GM21367 (cell line): Measurements from ENCODE around the gene ZNF385B.

Source experiments
- ATAC-seq: cut with Tn5 transposase; IDR thresholded peaks from one replicate; pipeline ENCODE4 v1.9.1; 2021; ENCODE audit not compliant: unreplicated experiment

The ZNF385B gene

DNA sequence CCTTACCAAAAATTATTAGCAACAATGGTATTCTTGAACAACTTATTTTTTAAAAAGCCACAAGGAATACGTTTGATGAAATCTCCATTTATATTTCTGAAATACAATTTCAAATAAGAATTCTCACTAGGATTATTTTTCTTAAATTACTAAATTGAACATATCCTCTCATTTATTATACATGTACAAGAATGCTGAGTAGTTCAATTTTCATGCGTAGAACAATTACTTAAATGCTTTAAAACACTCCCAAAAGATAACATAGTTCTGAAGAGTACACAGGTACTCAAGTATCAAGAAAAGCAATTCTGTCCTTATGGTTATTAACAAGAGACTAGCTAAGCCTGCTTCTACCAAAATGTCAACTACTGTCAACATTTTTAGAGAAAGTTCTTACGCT is 268.1 kb downstream of the ZNF385B start:
- ATAC-seq: no peak

DNA sequence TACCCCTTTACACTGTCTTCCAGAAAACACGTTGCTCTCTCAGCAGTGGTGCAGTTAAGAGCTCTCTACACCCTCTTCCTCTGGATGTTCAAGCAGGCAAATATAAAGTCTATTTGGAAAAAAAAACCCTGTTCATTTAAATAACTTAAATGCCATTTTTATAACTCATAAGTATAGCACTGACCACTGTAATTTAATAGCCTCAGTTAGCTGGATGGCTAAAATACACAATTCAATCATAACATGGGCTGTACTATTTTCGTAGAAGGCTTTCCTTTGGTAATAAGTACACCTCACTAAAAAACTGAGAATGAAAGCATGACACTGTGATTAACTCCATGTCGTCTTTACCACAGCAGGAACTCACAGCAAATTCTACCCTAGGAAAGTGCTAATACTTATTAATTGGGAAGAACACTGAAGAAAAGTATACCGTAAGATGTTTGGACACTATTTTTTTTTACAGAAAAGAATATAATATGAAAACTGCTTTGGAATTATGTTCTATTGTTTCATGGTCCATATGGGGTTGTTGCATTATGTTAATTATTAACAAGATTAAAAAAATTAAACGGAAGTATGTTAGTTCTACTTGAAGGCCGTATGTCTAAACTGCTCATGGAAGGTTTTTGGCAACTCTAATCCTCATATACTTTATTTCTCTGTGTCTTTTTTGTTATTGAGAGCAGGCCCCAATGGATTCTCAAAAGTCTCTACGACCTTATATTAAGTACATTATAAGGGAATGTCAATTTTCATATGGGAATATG is 269.1 kb downstream of the ZNF385B start:
- ATAC-seq: no peak

DNA sequence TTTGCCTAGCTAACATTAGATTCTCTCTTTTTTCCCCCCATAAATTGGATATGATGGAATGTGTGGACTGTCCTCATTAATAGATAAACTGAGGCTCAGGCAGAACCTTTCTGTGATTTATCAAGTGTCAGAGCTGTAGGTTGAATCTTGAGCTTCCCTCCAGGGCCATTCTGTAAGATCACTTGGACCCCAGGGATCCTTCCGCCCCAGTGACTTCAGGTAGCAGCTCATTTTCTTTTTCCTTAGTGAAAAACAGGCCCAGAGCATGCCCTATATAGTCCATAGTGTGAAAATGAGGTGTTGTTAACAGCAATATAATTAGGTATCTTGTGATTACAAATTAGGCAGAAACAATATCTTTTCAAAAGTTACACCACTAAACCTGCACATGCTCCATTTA is 269.7 kb downstream of the ZNF385B start:
- no peak for ATAC-seq

DNA sequence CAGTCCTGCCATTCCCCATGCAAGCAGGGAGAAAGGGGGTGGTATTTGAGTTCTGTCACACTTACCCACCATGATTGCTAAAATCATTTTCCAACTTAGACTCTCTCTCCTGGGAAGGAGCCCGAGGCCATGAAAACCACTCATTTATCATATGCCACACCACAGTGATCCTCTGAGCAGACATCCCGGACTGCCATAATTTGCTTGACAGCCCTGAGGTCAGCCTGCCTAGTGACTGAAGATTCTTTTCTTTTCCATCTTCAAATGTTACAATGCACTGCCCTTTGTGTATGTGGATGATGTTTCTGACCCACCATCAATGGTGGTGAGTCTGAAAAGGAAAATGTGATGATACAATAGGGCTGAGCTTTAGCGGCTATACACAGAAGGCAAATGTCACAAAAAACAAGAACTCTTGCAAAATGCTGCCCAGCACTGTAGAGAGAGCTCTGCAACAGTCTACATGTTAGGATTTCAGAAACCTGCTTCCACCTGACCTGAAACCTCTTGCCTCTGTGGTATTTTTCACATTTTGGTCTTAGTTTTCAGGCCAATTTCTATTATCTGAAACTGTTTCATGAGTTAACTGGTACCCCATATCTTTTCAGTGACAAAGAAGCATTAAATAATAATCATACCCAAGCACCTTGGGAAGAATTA is 272.8 kb downstream of the ZNF385B start:
- ATAC-seq: no peak

DNA sequence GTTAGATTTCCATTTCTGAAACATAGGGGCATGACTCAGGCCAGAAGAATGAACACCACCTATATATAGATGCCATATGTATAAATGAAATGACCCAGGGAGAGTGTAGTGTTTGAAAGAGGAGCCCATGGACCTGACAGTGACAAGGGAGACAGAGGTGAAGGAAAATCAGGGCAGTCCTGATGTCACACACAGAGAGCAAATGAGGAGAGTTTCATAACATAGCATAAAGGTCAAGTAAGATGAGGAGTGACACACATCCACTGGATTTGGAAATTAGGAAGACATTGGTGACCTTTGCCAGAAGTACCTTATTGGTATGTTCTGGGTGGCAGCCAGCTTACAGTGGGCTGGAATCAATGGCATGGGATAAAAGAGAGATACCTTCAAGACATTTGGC is 276.7 kb downstream of the ZNF385B start:
- ATAC-seq: no peak

GRCh38 chr2:179581605-179582004 is 279.8 kb downstream of the ZNF385B start:
- no peak for ATAC-seq

DNA sequence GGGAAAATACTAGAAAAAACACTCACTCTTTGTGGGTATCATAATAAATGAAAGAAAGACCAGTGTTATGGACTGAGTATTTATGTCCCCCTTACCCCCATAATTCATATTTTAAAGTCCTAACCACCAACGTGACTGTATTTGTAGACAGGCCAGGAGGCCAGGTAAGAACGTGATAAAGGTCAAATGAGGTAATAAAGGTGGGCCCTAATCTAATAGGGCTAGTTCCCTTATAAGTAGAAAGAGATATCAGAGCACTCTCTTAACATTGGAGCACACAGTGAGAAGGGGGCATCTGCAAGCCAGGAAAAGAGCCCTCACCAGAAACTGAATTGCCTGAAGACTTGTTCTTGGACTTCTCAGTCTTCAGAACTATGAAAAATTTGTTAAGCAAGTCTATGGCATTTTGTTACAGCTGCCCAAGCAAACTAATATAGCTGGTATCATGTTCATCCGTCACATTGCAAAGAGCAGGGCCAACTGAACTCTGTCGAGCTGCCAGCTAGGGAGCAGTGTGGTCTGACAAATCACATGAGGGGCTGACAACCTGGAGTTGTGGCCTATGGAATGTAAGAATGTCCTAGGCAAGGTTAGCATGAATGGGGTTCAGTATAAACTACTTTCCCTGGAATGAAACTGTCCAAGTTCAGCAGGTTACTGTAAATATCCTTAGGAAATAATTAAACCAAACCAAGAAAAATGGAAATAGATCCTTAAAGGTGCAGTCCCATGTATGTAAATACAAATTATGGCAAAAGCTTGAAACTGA is 280.9 kb downstream of the ZNF385B start:
- ATAC-seq: no peak

- ATAC-seq: no peak
These were observed 281.6 kb downstream of the ZNF385B start for GRCh38 chr2:179579800-179580199.

DNA sequence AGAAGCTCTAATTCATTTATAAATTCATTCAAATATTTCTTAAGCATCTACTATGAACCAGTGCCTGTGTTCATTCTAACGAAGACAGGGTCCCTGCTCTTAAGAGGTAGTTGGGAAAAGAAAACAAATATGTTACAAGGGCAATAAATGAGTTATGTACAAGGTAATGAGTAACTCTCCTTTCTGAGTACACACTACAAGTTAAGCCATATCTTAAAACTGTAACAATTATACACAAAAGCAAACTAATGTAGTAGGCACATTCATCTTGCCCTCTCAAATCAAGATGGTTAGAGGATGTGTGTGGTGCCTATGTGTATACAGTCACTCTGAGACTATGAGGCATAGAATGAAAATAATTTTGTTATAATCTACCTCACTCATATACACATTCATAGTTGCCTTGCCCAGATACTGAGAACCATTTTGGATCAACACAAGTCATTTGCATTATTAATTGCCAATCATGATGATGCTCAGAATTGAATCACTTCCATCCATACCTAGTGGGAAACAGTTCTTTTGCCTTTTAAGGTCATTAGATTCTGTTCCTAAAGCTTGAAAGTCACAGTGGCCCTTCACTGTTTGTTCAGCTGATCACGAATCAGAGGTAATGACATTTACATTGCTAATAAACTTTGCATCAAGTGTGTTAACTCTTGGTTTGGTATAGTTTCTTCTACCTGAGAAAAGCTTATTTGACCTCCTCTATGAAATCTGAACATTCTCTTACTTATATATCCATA is 283.1 kb downstream of the ZNF385B start:
- no peak for ATAC-seq

DNA sequence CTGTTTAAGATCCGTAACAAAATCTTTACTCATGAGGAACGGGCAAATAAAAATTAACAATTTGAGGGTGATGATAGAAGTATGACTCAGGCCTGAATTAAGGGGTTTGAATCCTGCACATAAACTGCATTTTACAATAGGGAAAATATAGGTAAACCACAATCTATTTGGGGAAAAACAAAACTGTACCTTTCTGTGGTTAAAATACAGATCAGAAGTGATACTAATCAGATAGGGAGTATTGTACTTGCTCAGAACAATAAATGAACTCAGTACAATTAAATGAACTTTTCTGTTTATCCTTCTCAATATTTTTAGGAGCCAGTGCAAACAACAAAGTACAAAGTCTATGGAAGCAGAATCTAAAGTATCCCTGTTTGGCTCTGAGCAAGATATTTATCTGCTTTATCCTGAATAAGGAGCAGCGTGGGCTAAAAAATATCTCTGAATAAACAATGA is 287.3 kb downstream of the ZNF385B start:
- no peak for ATAC-seq

GRCh38 chr2:179572544-179572943 is 288.9 kb downstream of the ZNF385B start:
- ATAC-seq: no peak

- ATAC-seq: no peak
These were observed 289.7 kb downstream of the ZNF385B start for GRCh38 chr2:179571721-179572120.

DNA sequence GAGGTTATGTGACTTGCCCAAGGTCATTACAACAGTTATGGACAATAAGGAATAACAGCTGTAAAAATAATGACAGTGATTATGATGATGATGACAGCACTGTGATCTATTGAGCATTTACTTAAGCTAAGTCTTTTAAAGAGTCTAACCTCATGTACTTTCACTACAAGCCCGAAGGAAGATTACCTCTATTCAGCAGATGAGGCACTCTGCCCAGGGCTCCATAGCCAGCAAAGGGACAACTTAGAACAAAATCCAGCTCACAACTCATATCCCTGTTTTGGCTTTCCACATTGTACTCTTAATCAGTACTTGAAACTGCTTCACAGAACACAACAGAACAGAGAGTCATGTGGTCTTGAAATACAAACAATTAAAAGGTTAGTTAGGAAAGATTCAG is 290.2 kb downstream of the ZNF385B start:
- ATAC-seq: no peak

DNA sequence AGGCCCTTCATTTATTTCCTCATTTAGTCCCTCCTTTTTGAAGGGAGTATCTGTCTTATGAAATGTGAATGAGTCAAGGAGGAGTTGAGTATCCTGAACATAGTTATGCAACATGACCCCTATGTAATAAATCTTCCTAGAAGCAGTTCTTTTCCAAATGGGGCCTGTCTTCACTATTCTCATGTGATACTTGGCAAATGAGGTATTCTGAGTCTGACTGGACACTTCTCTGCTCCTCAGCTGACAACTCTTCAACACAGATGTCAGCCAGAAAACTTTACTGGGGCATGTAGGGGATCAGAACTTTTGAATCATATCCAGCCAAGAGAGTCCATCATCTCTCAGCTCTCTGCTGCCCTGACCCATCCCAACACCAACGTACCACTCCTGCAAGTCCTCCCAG is 291.6 kb downstream of the ZNF385B start:
- ATAC-seq: no peak

DNA sequence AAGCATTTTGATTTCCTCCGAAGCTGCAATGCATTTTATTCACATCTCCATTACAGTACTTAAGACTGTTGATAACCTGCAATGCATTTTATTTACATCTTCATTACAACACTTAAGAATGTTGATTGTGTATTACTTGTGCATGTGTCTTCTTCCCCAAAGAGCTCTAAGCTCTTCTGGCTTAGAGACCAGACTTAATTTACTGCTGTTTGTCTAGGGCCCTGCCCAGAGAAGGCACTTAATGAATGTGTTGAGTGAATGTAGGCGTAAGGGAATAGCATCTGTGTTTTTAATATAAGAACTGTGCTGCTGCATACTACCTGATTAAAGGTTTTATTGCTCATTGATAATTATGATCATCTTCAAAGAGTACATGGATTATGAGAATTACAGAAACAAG is 295.6 kb downstream of the ZNF385B start:
- ATAC-seq: no peak

DNA sequence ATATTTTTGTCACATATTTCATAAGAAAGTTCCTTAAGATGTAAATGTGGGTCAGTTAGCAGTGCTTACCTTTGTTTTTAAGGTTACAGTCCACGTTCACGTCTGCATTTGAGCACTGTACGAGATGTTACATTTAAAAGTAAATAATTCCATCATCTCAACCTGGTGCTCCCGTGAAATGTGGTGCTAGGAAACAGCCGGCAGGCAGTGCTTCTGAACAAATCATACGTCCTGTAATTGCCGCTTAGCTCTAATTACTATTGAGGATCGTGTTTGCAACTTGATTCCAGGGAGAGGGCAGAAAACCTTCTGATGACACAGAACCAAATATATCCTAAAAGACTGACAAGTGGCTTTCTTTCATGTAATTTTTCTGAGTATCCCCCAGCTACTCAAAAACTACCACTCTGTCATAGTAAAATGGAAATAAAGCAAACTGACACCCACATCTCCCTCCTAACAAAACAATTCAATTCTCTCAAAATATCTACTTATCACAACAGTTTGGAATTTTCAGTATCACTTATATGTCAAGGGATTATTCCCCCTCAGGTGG is 299.0 kb downstream of the ZNF385B start:
- ATAC-seq: no peak

DNA sequence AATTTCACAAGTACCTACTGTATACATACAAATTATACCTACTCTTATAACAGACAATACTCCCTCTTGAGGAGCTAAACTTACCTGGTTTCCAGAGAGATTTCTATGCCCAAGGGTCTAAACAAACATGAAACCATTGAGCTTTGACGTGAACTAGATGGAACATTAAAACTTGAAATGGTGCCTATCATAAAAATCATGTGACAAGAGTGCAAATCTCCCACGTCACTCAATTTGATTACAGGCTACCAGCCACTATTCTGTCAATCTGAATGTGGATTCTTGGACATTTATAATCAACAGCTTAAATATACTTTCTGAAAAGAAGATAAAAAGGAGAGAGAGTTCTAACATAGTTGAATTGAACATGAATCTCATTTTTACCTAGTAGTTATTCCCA is 299.7 kb downstream of the ZNF385B start:
- no peak for ATAC-seq

- no peak for ATAC-seq
These were observed 301.1 kb downstream of the ZNF385B start for GRCh38 chr2:179560257-179560735.

DNA sequence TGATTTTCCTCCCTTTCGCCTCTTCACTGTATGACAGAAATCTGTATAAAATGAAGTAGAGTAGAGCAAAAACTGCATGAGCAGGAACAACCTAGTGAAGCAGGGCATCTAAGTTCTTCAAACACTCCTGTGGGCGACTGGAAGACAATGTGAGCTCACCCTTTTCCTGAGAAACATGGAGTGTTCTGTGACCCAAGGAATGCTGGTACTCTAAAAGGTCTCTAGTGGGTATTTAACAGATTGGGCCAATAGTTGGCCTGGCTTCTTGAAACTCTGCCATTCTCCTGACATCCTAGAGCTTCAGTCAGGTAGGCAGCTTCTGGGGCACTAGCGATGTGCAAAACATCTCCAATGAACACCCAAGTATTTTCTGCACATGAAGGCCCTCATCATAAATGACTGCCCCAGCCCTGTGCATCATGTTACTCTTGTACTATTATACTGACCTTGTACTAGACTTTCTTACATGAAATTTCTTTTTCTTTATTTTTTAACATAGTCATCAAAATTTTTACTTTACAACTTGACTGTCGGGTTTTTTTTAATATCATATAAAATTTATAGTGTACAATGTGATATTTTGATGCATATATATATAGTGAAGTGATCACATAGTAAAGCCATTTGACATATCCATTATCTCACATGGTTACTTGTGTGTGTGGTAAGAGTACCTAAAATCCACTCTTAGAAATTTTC is 302.2 kb downstream of the ZNF385B start:
- ATAC-seq: no peak
